HG03095 (cell line): ENCODE results near the gene SCUBE2.

Source experiments
- ATAC-seq: cut with Tn5 transposase; IDR thresholded peaks from one replicate; pipeline ENCODE4 v1.9.1; 2021; ENCODE audit warnings: moderate library complexity; ENCODE audit not compliant: unreplicated experiment

The SCUBE2 gene

DNA sequence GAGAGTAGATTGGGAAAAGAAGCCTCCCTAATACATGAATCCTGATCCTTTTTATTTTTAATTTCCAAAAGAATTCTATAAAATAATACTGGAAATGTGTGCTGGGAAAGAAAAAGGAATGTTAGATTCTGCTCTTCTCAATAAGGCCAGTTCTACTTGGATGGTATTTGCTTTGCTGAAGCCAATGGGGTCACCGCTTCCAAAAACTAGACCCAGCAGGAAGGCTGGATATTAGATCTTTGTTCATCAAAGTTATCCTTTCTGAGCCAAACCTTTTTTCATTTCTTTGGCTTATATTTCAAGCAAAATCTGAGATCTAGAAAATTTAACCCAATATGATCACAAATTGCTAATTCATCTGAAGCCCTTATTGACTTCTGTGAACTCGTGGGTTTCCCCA, 41.4 kb downstream of the SCUBE2 start:
- no peak for ATAC-seq

- no peak for ATAC-seq
Observed at GRCh38 chr11:9047964-9048523, 43.4 kb downstream of the SCUBE2 start.

GRCh38 chr11:9046481-9046880, 44.9 kb downstream of the SCUBE2 start:
- no peak for ATAC-seq

GRCh38 chr11:9042488-9042887, 48.9 kb downstream of the SCUBE2 start:
- no peak for ATAC-seq

DNA sequence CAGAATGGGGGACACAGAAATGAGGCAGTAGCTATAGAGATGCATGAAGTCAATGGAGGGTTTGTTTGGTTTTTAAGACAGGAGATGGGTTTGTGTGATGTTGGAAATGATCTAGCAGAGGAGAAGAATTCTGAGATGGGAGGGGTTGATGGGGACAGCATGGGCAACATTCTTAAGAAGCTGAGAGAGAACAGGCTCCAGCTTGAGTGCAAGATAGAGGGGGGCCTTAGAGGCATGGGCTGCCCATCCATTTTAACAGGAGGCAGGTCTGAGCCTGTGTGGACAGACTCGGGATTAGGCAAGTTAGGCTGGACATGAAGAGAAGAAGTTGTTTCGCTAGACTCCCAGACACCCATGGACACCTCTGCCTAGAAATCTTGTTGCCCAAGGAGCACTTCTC, 49.7 kb downstream of the SCUBE2 start:
- ATAC-seq: no peak

DNA sequence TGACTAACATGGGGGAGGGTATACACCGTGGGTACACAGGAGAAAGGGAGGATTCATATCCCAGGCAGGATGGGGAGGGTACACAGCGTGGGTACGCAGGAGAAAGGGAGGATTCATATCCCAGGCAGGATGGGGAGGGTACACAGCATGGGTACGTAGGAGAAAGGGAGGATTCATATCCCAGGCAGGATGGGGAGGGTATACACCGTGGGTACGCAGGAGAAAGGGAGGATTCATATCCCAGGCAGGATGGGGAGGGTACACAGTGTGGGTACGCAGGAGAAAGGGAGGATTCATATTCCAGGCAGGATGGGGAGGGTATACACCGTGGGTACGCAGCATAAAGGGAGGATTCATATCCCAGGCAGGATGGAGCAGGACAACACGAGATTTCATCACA, 51.0 kb downstream of the SCUBE2 start:
- no peak for ATAC-seq

GRCh38 chr11:9039863-9040262, 51.5 kb downstream of the SCUBE2 start:
- ATAC-seq: no peak

- no peak for ATAC-seq
Observed at GRCh38 chr11:9039198-9039597, 52.2 kb downstream of the SCUBE2 start.

DNA sequence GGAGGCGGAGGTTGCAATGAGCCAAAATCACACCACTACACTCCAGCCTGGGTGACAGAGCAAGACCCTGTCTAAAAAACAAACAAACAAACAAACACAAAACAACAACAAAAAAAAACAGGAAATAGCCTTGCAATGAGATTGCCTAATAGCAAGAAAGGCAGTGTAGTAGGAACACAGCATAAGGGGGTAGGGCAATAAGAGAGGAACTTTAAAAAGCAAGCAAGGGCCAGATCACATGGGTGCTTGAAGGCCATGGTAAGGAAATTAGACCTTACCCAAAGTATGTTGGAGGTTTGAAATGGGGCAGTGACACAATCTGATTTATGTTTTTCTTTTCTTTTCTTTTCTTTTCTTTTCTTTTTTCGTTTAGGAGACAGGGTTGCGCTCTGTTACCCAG, 52.9 kb downstream of the SCUBE2 start:
- no peak for ATAC-seq

DNA sequence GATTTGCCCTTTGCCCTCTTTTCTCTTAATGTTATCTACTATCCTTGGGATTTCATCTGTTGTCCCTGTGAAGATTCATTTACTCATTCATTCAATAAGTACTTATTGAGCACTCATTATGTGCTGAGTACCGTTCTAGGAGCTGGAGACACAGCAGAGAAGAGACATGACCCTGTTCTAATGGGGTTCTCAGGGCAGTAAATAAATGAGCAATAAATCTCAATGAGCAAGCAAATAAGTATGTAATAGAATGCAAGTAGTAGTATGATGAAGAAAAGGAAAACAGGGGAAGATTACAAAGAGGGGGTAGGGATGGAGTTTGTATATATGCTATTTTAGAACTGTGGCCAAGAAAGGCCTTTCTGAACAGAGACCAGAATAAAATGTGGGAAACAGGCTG, 53.4 kb downstream of the SCUBE2 start:
- ATAC-seq: no peak

DNA sequence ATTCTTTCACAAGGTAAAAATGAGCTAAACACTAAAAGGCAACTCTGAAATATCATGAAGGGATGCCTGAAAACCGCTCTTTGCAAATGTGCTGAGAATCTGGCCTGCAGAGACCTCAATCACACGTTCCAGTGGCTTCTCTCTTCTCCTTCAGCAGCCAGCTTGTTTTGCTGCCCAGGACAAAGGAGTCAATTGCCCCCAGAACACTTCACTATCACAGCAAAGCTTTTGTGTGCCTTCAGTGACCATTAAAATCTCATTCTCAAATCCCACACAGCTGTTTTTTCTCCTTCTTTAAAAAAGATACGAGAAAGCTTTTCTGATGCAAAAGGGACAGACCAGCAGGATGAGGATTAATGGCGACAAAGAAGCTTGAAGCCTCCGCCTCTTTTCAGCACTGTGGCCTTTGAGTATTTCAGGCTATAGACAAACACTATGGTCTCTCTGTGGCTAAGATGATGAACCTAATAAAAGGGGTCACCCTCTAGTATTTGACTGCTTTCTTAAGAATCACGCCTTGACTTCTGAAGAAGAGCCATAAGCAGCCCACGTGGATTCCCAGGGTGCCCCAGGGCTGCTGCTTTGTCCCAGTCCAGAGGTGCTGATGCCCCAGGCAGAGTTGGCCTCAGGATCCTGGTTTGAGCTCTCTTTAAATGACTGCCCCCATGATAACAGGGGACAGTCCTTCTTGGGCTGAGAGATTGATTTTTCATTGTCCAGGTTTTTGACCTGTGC, 54.2 kb downstream of the SCUBE2 start:
- no peak for ATAC-seq

GRCh38 chr11:9030601-9031000, 60.8 kb downstream of the SCUBE2 start:
- ATAC-seq: no peak

DNA sequence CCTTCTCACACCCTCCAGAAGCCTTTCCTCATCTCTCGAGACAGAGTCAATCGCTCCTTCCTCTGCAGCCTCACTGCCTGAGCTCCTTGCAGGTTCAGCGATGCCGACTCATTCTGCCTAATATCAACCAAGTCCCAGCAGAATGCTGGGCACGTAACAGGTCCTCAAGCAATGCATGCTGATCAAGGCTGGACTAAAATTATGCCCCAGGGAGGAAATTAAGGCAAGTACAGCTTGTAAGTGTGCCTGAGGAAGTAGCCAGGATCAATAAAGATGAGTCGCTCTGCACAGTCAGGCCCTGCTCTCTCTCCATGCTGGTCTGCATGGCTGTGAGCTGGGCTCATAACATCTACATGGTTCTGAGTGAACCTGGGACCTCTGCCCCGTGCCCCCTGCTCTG, 62.0 kb downstream of the SCUBE2 start:
- ATAC-seq: no peak

DNA sequence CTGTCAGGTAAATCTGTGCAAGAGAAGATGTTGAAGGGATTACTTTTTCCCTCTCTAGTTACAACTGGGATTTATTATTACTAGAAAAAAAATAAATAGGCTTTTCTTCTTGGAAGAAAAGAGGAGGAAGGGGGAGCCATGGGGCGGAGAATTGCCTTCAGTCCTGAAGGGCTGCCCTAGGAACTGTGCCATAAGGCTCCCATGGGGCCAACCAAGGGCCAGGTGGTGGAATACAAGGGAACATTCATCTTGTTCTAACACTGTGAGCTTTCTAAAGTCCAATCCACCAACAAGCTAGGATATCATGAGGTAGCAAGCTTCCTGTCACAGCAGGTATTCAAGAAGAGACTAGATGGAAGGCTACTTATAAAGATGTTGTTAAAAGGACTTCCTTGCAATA, 62.8 kb downstream of the SCUBE2 start:
- ATAC-seq: no peak

- no peak for ATAC-seq
Observed at GRCh38 chr11:9025101-9025850, 66.1 kb downstream of the SCUBE2 start.

DNA sequence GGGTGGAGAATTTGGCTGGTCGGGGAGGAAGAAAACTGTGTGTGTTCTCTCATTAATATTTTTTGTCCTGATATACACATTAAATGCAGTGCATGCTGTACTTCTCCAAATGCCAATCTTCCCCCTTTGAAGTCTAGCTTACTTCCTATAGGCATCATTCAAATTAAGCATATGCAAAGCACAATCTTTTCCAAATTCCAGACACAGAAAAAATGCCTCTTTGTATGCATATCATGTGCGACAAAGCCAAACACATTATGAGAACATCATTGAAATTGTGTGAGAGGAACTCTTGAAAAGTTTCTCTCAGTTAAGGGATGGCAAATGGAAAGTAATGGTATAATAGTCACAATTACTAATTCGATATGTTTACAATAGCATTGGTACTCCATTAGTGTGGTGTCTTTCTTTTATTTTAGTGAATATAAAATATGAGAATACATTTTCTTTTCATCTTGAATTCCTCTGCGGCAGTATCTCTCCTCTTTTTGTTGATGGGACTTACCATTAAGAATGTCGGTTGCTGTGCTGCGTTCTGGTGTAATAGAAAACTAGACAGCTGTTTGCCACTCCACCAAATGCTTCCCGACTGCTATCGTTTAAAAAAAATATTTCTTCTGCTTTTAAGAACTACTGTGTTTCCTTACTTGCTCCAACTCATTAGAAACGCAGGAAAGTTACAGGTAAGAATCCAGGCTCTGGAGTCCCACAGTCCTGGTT, 68.3 kb downstream of the SCUBE2 start:
- no peak for ATAC-seq

DNA sequence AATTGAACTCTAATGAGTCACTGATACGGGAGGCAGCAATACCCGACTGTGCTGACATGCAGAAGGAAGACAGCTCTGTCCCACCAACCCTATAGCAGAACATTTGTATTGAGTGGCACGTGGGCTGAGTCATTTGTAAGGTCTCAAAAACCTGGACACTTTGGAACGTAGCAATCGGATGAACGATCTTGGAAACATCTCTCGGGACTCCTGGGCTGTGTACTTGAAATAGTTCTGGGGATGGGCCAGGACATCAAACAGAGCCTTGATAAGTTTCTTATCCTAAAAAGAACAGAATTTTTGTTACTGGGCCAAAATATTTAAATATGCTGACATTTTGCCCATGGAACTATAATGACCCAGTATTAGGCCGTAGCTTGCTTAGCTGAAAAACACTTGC, 70.5 kb downstream of the SCUBE2 start:
- no peak for ATAC-seq

- ATAC-seq: no peak
Observed at GRCh38 chr11:9019861-9020260, 71.5 kb downstream of the SCUBE2 start.

DNA sequence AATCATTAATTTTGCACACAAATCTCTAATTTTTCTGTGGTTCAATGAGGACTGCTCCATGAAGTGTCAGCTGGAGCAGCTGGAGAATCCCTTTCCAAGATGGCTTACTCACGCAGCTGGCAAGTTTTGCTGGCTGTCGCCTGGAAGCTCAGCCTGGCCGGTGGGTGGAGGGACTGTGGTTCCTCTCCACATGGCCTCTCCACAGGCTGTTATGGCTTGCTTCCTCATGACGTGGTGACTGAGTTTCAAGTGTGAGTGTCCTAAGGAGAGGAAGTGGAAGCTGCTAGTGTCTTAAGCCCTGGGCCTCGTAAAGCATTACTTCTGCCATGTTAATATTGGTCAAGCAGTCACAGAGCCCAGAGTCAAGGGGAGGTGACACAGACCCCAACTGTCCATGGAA, 73.6 kb downstream of the SCUBE2 start:
- ATAC-seq: no peak

- ATAC-seq: no peak
Observed at GRCh38 chr11:9016916-9017642, 74.3 kb downstream of the SCUBE2 start.

GRCh38 chr11:9015677-9016076, 75.7 kb downstream of the SCUBE2 start:
- ATAC-seq: no peak
